ENCODE data around the gene SRSF5.

The SRSF5 gene

GRCh38 chr14:69816216-69816615 is 49.3 kb downstream of the SRSF5 start:
- no peak for TF ChIP-seq Cebpa-rat (IDR thresholded peaks at IDR 0.05)
- H3K4me1 ChIP-seq = peaks cover 21% of the 10 kb centered on the region
- H3K27ac ChIP-seq = no peak overlapping the region
- no peak overlapping the region for H3K4me2 ChIP-seq
- no peak overlapping the region for H3K4me3 ChIP-seq
- no peaks in the 10 kb centered on the region for H4K20me1 ChIP-seq
- no peaks in the 10 kb centered on the region for H3K36me3 ChIP-seq
- no peak overlapping the region for H3K9ac ChIP-seq
- H3K9me3 ChIP-seq = no peaks in the 10 kb centered on the region
- no peaks in the 10 kb centered on the region for H3K27me3 ChIP-seq

GRCh38 chr14:69818758-69819191 is 51.8 kb downstream of the SRSF5 start:
- no peak overlapping the region for H3K27ac ChIP-seq

GRCh38 chr14:69819607-69820006 is 52.7 kb downstream of the SRSF5 start:
- TF ChIP-seq Cebpa-rat (IDR thresholded peaks at IDR 0.05) = peak; percentile 42; the same call in 1 of the 2 replicates

More at GRCh38 chr14:69818758-69819191, 51.8 kb downstream of the SRSF5 start:
- H3K4me2 ChIP-seq = peak overlapping the region; percentile 85
- no peak overlapping the region for H3K9ac ChIP-seq
- H4K20me1 ChIP-seq = no peaks in the 10 kb centered on the region
- H3K36me3 ChIP-seq = no peaks in the 10 kb centered on the region
- no peak for TF ChIP-seq Cebpa-rat (IDR thresholded peaks at IDR 0.05)
- peaks cover 21% of the 10 kb centered on the region for H3K4me1 ChIP-seq
- no peaks in the 10 kb centered on the region for H3K27me3 ChIP-seq
- no peak overlapping the region; the same call in 1 of the 2 replicates for H3K4me3 ChIP-seq
- no peaks in the 10 kb centered on the region for H3K9me3 ChIP-seq

GRCh38 chr14:69820991-69821390 is 54.0 kb downstream of the SRSF5 start:
- Histone ChIP-seq H3K36me3 (no peaks in the 10 kb centered on the region), H4K20me1 (no peaks in the 10 kb centered on the region), H3K27me3 (no peaks in the 10 kb centered on the region), H3K27ac (no peak overlapping the region), H3K4me1 (peaks cover 21% of the 10 kb centered on the region), H3K9me3 (peaks cover 7% of the 10 kb centered on the region), H3K4me3 (no peak overlapping the region), H3K9ac (no peak overlapping the region), H3K4me2 (no peak overlapping the region)
- TF ChIP-seq Cebpa-rat (IDR thresholded peaks at IDR 0.05) = no peak

More at GRCh38 chr14:69819607-69820006, 52.7 kb downstream of the SRSF5 start:
- Histone ChIP-seq H3K9ac (no peak overlapping the region), H3K36me3 (no peaks in the 10 kb centered on the region), H3K4me1 (peaks cover 21% of the 10 kb centered on the region), H4K20me1 (no peaks in the 10 kb centered on the region), H3K4me2 (peak overlapping the region; percentile 85), H3K4me3 (no peak overlapping the region), H3K27ac (peak overlapping the region; percentile 11; the same call in 1 of the 2 replicates), H3K27me3 (no peaks in the 10 kb centered on the region), H3K9me3 (no peaks in the 10 kb centered on the region)
